HK-2 (cell line): ENCODE data around the gene SMIM33.
"Not testable (repeated sequence)": the region's sequence is repeated elsewhere in the genome, so short reads cannot be mapped to it uniquely, and the experiment has no call there.

ENCODE experiments used
- DNase-seq: peaks from one replicate; pipeline ENCODE4 v3.0.0-alpha.2; 2018; ENCODE audit not compliant: unreplicated experiment

Gene SMIM33

DNA sequence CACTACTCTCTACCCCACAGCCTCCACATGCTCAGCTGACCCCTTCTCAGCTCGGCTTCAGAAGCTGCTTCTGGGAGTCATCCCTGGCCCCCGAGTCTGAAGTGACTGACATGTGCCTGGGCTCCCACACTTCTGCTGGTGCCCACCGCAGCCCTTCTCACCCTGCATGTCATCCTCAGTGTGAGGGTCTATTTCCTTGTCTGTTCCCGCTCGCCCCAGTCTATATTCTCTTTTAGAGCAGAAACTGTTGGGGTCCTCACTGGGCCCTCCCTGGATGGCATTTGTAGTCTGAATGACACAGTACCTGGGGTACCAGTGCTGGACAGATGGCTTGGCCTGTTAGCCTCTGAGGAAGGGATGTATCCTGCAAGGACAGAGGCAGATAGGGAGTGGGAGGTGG lies 13.6 kb upstream of the SMIM33 start:
- DNase-seq: no peak

GRCh38 chr5:139457653-139458306 lies 13.0 kb upstream of the SMIM33 start:
- no peak for DNase-seq

DNA sequence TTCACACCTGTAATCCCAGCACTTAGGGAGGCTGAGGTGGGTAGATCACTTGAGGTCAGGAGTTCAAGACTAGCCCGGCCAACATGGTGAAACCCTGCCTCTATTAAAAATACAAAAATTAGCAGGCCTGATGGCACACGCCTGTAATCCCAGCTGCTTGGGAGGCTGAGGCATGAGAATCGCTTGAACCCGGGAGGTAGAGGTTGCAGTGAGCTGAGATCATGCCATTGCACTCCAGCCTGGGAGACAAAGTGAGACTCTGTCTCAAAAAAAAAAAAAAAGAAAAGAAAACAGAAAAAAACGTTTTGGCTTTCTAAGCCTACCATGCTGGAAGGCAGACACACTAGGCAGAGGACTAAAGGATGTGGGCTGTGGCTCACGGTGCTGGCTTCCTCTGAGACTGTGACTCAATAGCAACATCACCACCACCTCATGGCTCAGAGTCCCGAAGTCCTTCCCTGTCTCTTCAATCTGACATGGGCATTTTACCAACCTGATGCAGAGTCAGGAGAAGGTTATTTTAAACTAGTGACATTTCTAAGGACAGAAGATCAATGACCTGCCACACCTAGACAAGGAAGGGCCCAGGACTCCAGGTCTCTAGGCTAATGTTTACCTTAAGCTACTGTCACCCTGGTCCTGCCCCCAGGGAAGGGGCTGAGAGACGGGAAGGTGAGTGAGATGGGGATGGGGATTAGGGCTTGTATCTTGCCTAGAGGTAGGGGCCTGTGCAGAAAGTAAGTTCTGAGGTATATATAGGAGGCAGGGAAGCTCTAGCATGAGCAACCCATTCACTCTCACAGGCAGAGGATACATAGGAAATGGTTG lies 12.0 kb upstream of the SMIM33 start:
- DNase-seq: peak; percentile 20

- DNase-seq: no peak
These were observed 11.3 kb upstream of the SMIM33 start for GRCh38 chr5:139459451-139459934.

- DNase-seq: no peak
These were observed 10.3 kb upstream of the SMIM33 start for GRCh38 chr5:139460455-139460854.

- no peak for DNase-seq
These were observed 9.6 kb upstream of the SMIM33 start for GRCh38 chr5:139461176-139461575.

GRCh38 chr5:139461698-139462097 lies 9.1 kb upstream of the SMIM33 start:
- DNase-seq: no peak

DNA sequence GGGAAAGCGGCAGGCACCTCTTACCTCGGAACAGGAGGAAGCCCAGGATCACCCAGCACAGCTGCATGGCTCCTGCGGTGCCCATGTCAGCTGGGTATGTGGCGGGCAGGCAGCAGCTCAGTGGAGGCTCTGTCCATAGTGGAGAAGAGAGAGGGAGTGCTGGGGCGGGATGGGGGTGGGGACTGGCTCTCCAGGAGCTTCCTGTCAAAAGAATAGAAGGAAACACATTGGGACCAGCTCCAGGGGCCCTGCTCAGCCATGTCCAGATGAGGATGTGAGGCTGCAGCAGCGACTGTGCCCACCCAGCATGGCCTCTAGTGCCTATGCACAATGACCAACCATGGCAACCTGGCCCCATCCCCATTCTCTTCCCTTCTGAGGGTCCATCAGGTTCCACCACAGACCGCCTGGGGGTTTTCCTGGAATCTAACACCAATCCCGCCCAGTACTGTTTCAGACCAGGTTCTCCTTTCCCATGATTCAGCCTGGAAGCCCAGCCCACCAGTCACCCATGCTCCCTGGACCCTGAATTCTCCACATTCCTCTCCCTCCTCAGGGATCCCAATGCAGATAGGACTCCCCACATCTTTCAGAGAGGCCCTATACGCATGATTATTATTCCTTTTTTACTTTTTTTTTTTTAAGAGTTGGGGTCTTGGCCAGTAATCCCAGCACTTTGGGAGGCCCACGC lies 8.1 kb upstream of the SMIM33 start, which contains the start of gene ECSCR:
ECSCR (minus strand) TSS at position 158 of the 691 bp plus-strand sequence; CDS start at position 85, 73 bp downstream.
- no peak for DNase-seq

GRCh38 chr5:139468421-139468931 lies 2.3 kb upstream of the SMIM33 start:
- no peak for DNase-seq

DNA sequence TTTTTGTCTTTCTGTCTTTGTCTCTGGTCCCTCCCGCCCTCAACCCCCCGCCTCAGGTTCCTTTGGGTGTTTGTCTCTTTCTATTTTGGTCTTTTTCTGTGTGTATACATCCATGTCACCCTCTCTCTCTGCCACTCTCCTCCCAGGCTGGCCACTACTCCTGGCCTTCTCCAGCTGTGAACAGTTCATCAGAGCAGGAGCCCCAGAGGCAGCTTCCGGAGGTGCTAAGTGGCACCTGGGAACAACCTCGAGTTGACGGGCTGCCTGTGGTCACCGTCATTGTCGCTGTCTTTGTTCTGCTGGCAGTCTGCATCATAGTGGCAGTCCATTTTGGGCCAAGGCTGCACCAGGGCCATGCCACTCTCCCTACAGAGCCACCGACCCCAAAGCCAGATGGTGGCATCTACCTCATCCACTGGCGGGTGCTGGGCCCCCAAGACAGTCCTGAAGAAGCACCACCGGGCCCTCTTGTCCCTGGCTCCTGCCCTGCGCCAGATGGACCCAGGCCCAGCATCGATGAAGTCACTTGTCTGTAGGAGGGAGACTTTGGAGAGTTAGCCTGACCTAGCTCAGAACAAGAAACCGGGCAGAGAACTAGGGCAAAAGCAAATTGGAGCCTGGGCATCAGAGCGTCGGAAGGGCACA lies 1.7 kb downstream of the SMIM33 start:
- no peak for DNase-seq

DNA sequence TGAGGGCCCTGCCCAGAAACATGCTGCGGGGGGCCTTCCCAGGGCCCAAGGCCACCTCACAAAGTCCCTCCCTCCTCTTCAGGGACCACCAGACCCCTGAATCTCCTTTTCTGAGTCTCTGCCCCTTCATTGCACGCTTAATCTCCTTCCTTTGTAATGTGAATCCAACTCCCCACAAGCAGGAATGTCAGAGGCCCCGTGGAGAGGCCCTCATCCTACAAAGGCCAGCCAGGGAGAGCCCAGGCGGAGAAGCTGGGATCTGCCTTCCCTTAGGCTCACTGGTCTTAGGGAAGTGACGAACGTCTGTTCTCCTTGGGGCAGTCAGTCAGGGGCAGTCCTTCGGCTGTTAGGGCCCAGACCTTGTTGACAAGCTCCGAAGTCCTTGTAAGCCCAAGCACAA lies 2.3 kb downstream of the SMIM33 start:
- DNase-seq: no peak

DNA sequence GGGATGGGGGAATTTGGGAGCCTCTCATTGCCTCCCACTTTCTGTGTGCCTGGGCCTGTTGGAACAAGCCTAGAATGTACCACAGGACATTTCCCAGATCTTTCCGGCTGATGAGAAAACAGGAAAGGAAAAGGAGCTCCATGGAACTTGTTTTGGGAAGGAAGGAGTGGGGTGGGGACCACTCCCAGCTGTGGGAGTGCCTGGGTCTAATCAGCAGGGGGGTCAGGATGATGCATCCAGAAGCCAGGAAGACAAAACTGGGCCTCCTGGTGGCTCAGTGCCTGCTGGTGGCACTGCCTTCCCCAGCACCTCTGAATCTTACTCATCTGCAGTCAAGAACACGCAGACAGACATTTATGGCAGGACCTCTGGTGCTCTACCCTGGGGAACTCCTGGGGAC lies 2.8 kb downstream of the SMIM33 start:
- no peak for DNase-seq

DNA sequence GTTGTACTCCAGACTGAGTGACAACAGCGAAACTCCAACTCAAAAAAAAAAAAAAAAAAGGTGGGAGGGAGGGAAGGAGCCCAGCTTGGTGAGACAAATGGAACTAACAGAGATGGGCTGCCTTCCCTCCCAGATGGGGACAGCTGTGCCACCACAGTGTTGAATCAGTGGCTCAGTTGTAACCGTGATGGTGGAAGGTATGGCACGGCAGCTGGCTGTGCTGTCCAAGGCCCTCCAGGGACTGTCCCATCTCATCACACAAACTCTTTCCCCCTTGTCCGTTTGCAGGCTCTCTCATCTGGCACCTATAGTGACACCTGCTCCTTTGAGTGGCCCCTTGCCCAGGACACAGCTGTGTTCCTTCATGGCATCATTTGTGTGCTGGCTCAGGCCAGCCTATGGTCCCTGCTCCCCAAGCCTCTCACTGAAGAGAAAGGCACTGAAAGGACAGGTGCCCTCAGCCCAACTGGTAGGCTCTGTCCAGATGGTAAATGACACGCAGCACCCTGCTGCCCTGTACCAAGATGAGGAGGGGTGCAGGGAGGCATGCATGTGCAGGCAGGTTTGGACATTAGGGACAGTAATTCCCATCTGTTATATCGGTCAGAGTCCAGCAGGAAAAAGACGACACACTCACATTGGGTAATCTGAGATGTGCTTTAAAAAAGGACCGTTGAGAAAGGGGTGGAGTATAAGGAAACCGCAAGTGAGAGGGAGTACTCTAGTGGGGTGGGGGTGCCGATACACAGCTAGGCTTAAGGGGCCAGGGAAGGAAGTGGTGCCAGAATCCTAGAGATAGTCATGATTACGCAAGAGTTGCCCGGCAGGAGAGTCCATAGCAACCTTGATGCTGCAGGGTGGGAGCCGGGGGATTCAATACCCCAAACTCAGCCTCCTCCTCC lies 4.3 kb downstream of the SMIM33 start:
- no peak for DNase-seq

- DNase-seq: no peak
These were observed 5.2 kb downstream of the SMIM33 start for GRCh38 chr5:139475865-139476617.

GRCh38 chr5:139478657-139479423 lies 8.0 kb downstream of the SMIM33 start:
- DNase-seq: not testable (repeated sequence)

- not testable (repeated sequence) for DNase-seq
These were observed 8.9 kb downstream of the SMIM33 start for GRCh38 chr5:139479729-139480128.

DNA sequence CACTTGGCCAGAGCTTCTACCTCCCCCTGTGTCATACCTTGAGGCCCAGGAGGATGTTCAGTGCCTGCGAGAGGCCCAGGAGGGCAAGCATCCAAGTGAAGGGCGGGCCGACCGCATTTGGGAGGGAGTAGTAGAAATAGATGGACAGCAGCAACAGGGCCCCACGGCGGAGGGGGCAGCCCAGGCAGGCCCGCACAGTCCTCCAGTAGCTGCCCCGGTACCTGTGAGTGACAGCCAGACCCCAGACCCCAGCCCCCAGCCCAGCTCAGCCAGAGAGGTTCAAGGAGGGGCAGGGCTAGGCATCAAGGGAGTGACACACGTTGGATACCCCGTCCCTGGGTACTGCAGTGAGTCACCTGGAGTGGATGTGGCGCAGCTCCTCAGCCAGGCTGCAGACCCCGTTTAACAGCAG lies 10.3 kb downstream of the SMIM33 start:
- DNase-seq: no peak

DNA sequence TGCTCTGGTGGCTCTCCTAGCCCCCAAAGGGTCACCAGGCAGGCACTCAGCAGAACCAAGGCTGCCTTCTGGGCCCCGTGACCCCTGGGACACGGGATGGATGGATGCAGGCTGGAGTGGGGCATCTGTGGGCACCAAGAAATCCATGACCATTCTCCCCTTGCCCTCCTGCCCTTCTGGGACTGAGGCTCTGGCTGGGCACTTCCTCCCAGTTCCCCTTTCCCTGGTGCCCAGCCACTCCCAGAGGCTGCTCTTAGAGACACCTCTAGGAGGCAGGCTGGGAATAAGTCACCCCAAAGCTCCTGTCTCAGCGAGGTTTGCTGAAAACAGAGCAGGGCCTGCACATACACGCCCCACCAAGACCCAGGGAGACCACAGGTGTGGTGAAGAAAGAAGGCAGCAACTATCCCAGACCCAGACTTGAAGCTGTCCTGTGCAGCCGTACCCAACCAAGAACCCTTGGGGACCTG lies 10.8 kb downstream of the SMIM33 start:
- DNase-seq: no peak
